GM19099 (cell line): ENCODE measurements around the gene TCTA.

Experiments
- POLR2A ChIP-seq: IDR thresholded peaks from 3 replicates; pipeline ENCODE4 v1.6.1; 2011; ENCODE audit warnings: low read depth; ENCODE audit not compliant: insufficient read length; ENCODE audit errors: extremely low read depth

The TCTA gene

DNA sequence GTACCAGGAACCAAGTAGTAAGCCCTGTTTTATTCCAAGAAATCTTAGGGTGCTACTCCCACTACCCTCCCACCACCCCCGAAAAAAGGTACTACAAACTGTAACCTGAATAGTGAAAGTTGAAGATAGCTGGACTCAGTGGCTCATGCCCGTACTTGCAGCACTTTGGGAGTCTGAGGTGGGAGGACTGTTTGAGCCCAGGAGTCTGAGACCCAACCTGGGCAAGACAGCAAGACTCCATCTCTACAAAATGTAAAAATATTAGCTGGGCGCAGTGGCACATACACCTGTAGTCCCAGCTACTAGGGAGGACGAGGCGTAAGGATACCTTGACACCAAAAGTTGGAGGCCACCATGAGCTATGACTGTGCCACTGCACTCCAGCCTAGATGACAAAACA, 8.3 kb upstream of the TCTA start:
- TF ChIP-seq POLR2A: no peak

DNA sequence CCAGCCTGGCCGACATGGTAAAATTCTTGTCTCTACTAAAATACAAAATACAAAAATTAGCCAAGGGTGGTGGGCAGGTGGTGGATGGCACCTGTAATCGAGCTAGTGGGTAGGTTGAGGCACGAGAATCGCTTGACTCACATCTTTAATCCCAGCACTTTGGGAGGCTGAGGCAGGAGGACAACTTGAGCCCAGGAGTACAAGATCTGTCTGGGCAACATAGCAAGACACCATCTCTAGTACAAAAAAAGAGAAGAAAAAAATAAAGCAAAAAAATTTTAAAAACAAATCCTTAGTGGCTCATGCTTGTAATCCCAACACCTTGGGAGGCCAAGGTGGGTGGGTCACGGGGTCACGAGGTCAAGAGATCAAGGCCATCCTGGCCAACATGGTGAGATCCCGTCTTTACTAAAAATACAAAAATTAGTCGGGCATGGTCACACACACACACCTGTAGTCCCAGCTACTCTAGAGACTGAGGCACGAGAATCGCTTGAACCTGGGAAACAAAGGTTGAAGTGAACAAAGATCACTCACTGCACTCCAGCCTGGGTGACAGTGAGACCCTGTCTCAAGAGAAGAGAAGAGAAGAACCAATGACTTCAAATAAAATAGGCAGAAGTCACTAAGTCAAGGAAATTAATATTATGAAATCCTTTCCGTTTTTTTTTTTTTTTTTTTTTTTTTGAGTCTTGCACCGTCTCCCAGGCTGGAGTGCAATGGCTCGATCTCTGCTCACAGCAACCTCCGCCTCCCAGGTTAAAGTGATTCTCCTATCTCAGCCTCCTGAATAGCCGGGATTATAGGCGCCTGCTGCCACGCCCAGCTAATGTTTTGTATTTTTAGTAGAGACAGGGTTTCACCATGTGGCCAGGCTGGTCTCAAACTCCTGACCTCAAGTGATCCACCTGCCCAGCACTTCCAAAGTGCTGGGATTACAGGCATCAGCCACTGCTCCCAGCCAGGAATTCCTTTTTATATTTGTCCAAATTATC, 5.4 kb upstream of the TCTA start:
- no peak for TF ChIP-seq POLR2A

DNA sequence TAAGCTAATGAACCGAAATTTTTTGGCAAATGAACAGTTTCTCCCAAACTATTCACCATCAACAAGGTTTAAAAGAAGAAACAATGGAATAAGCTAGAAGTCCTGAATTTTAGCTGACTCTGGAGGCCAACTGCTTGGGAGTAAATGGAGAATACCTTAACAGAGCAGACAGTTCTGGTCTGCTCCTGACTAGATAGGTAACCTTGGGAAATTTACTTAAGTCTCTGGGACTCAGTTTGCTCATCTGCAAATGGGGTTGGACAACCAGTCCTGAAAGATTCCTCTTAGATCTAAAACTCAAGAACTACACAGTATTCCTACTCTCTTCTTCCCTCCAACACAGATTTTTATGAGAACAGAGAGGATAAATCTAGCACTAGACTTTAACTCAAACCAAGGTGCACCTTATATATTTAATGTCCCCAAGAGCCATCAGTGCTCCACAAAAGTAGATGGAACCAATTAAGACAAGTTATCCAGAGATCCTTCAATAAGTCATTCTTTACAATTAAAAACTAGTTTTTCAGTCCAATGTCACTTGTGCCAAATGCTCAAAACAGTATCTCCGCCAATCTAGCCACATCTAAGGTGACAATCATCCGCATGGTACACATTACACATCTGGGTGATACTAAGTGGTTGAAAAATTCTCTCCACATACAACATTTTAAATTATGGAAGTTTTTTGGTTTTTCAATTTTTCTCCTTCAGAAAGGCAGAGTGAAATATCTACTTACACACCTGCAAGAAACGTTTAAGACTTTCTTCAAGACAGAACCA, 2.0 kb upstream of the TCTA start:
- no peak for TF ChIP-seq POLR2A

- no peak for TF ChIP-seq POLR2A
These were observed 1.2 kb upstream of the TCTA start for GRCh38 chr3:49410846-49411534.

GRCh38 chr3:49411535-49411967, 672 bp upstream of the TCTA start:
- no peak for TF ChIP-seq POLR2A

- no peak for TF ChIP-seq POLR2A
These were observed 562 bp downstream of the TCTA start for GRCh38 chr3:49412632-49413337.

DNA sequence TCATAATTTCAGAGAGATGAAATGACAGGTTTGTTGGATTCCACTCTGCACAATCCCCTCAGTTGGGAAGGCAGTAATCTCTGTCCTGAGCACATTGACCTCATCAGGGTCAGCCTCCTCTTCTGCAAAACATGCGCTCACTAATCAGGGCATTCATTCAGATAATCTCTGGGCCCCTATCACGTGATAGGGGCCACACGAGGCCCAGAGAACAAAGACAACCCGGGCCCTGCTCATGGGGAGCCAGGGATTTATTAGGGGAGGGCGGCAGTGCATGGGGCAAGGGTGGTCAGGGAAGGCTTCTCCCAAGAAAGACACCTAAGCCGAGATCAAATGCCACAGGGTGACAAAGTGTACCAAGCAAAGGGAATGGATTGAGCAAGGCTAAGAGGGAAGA, 1.1 kb downstream of the TCTA start:
- no peak for TF ChIP-seq POLR2A

DNA sequence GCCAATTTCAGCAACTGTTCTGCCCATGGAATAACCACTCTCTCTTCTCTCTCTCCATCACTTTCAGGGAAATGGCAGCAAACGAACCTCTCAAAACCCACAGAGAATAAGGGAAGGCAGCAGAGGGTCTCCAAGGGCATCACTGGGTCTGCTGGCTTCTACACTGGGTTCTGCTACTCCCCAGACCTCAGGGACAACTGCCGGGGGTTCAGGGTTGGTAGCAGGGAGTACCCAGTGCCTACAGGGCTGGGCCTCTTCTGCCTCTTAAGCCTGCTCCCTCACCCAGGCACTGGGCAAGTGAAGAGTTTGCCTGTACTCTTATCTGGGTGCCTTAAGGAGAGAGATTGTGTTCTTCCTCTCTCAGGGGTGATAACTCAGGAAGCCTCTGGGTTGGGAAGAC, 2.5 kb downstream of the TCTA start:
- TF ChIP-seq POLR2A: no peak

DNA sequence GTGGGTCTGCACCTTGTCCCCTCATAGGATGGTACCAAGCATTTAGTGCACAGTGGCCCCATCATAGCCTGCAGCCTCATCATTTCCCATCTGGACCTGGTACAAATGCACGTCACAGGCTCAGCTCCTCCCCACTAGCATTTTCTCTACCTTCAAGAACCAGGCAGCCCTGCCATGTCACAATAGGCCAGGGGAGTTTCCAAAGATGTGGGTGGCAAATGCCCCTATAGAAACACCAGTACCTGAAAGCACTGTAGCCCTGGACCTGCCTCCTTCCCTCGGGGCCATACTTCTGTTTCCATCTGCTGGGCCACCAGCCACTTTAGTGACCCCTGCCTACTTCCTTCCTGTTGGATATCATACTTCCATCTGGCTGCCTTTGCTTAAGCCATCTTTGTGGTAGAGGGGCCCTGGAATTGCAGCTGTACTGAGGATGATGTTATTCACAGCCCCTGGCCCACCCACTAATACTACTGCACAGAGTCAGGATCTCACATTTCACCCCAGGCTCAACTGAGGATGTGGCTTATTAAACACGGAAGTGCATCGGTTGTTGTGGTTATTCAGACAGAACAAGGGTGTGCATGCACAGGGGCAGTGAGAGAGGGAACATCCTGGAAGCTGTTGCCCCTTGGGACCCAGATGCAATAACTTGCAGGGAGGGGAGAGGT, 3.8 kb downstream of the TCTA start:
- TF ChIP-seq POLR2A: no peak

DNA sequence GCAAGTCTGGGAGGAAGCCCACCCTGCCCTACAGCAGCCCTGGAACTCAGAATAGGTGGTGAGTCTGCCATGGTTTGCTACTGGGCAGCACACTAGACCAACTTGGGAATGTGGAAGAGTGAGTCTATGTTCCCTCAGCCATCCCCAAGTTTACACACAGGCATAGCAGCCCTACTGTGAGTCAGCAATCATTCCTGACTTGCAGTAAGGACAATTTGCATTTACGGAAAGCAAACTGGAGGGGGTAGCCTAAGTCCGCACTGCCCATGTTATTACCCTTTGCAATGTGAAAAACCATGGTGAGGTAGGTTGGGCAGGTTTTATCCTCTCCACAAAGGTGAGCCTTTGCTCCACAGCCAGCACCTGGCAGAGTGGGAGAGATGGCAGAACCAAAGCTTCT, 4.6 kb downstream of the TCTA start:
- TF ChIP-seq POLR2A: no peak

DNA sequence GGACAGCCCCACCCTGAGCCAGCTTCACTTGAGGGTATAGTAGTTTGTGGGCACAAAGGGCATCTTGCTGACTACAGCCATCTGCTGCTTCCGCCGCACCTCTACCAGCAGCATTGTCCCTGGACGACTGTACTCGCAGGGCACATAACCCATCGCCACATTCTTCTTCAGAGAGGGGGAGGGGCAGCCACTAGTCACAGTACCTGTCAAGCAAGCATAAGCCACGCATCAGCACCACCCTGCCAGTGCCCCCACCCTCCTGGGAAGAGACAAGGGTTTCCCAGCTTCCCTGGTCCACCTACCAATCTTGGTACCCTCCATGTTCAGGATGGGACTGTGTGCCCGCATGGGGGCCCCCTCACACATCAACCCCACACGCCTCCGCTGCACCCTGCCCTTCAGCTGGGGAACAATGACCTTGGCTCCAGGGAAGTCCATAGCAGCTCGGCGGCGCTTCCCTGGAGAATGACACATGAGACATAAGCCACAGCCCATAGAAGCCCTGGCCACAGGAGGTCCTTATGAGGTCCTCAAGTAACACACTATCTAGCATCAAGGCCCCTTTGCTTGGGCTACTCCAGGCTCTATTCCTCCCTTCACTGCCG, 5.4 kb downstream of the TCTA start:
- TF ChIP-seq POLR2A: no peak

DNA sequence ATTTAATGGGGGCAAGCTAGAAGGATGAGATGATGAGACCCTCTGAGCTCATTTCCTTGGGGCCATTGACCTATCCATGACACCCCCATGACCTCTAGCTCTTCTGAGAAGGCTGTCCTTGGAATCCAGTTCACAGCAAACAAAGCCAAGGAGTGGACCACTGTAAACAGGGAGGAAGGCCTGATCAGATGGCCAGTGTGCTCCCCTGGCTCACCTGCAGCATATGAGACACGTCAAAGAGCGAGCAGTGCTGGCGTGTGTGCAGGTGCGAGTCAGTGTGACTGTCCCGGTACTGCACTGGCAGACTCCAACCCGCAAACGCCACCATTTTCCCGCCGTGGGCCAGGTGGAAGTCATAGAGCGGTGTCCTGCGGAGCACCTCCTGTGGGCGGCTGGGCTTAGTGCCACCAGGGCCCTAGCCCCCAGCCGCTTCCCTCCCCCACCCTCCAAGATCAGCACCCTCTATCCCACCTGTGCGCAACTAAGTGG, 9.7 kb downstream of the TCTA start:
- TF ChIP-seq POLR2A: no peak

DNA sequence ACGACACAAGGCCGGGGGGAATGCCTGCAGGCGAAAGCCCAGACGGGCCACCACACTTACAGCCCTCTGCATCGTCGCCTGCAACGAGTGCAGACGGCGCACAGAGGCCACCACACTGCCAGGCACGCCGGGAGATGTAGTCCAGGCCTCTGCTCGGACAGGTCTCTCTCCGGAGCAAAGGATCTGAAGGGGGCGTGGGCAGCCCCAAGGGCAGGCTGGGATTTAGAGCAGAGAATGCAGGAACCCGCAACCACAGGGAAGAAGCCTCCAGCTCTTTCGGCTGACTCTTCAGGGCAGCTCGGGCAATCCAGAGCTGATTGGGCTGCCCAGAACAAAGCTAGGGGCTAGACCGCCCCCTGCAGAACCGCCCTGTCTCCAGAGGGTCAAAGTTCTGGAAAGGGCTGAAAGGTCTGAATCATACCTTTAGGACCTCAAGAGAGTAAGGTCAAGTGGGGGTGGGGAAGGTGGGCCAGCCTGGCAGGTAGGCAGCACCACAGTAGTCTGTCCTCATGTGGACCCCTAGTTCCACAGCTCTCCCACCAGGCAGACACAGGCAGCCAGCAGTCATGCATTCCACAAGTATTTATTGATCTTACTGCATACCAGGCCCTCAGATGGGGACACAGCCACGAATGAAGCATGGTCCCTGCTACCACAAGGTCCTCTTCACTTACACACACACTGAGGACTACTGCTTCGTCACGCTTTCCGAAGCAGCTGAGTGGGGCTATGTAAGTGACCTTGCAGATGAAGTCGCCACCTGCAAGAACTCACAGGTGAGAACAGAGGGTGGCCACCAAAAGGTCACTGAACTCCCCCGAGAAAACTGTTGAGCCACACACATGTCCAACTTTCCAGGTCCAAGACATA, 10.4 kb downstream of the TCTA start, which contains the start of gene AMT:
Gene AMT, minus strand, starts transcription at position 95 of the 870 bp plus-strand sequence. Its CDS starts 23 bp downstream, at position 72.
- no peak for TF ChIP-seq POLR2A

DNA sequence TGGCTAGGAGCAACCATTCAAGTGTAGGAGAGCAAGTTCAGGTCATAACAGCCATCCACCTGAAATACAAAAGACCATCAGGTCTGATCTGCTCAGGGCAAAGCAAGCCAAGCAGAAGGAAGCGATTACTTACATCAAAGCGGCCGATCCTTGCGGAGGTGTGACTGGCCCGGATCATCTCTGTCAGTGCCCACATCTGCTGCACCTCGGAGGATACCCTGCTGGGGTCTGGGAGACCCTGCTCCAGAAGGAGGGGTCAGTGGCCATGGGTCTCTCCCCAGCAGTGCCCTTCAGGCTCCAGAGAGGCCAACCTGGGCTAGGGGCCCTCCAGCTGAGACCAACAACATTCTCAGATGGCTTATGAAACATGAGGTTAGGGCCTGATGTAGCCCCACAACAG, 12.6 kb downstream of the TCTA start:
- TF ChIP-seq POLR2A: no peak
